HUES48 (cell line): ENCODE results near the gene DHX57.
"Not testable (repeated sequence)": the region's sequence is repeated elsewhere in the genome, so short reads cannot be mapped to it uniquely, and the experiment has no call there.

Source experiments
- H3K27ac ChIP-seq: one replicate; pipeline ENCODE4 v1.7.0; 2013; ENCODE audit warnings: low read depth, low read length, inconsistent platforms
- H3K27me3 ChIP-seq: 2 replicates; pipeline ENCODE4 v1.6.1; 2013; ENCODE audit warnings: mild to moderate bottlenecking, low read length; ENCODE audit not compliant: control insufficient read depth, insufficient read depth
- H3K36me3 ChIP-seq: 2 replicates; pipeline ENCODE4 v1.6.1; 2013; ENCODE audit warnings: low read length; ENCODE audit not compliant: control insufficient read depth, insufficient read depth
- H3K4me1 ChIP-seq: 2 replicates; pipeline ENCODE4 v1.6.1; 2013; ENCODE audit warnings: mild to moderate bottlenecking, low read length; ENCODE audit not compliant: control insufficient read depth, insufficient read depth
- H3K4me3 ChIP-seq: 2 replicates; pipeline ENCODE4 v1.5.1; 2013; ENCODE audit warnings: mild to moderate bottlenecking, low read depth, low read length
- H3K9ac ChIP-seq: 2 replicates; pipeline ENCODE4 v1.6.1; 2013; ENCODE audit warnings: mild to moderate bottlenecking, low read depth, low read length, moderate library complexity
- H3K9me3 ChIP-seq: 2 replicates; pipeline ENCODE4 v1.6.1; 2013; ENCODE audit warnings: low read length; ENCODE audit not compliant: control insufficient read depth, insufficient read depth

Gene DHX57

GRCh38 chr2:38828460-38828859, 47.3 kb downstream of the DHX57 start:
- Histone ChIP-seq H3K27me3 (no peaks in the 10 kb centered on the region), H3K4me3 (no peak overlapping the region), H3K4me1 (0 out of 2 replicates have a peak, but pooled peaks cover 3% of the 10 kb centered on the region), H3K36me3 (peaks cover 35% of the 10 kb centered on the region), H3K9ac (no peak overlapping the region), H3K27ac (no peak overlapping the region), H3K9me3 (no peaks in the 10 kb centered on the region)

GRCh38 chr2:38827539-38828145, 48.1 kb downstream of the DHX57 start:
- not testable (repeated sequence) for H3K9ac ChIP-seq
- peaks cover 41% of the 10 kb centered on the region for H3K36me3 ChIP-seq

GRCh38 chr2:38825956-38826355, 49.8 kb downstream of the DHX57 start:
- Histone ChIP-seq H3K4me3 (no peak overlapping the region), H3K36me3 (peaks cover 44% of the 10 kb centered on the region), H3K4me1 (0 out of 2 replicates have a peak, but pooled peaks cover 3% of the 10 kb centered on the region), H3K27ac (no peak overlapping the region), H3K27me3 (no peaks in the 10 kb centered on the region), H3K9ac (no peak overlapping the region), H3K9me3 (no peaks in the 10 kb centered on the region)

More at GRCh38 chr2:38827539-38828145, 48.1 kb downstream of the DHX57 start:
- not testable (repeated sequence) for H3K9me3 ChIP-seq, H3K27me3 ChIP-seq, H3K4me1 ChIP-seq, H3K4me3 ChIP-seq
- peak overlapping the region; percentile 47 for H3K27ac ChIP-seq

- Histone ChIP-seq H3K9me3 (no peaks in the 10 kb centered on the region), H3K9ac (no peak overlapping the region), H3K36me3 (peaks cover 44% of the 10 kb centered on the region), H3K27ac (no peak overlapping the region), H3K4me3 (no peak overlapping the region), H3K27me3 (no peaks in the 10 kb centered on the region), H3K4me1 (0 out of 2 replicates have a peak, but pooled peaks cover 3% of the 10 kb centered on the region)
Observed at GRCh38 chr2:38824906-38825305, 50.8 kb downstream of the DHX57 start.

- Histone ChIP-seq H3K9me3 (no peaks in the 10 kb centered on the region), H3K4me3 (no peak overlapping the region), H3K36me3 (peaks cover 54% of the 10 kb centered on the region), H3K4me1 (0 out of 2 replicates have a peak, but pooled peaks cover 3% of the 10 kb centered on the region), H3K27ac (no peak overlapping the region), H3K27me3 (no peaks in the 10 kb centered on the region), H3K9ac (no peak overlapping the region)
Observed at GRCh38 chr2:38823386-38823785, 52.3 kb downstream of the DHX57 start.

- Histone ChIP-seq H3K4me3 (no peak overlapping the region), H3K4me1 (no peaks in the 10 kb centered on the region), H3K9ac (no peak overlapping the region), H3K9me3 (no peaks in the 10 kb centered on the region), H3K27me3 (no peaks in the 10 kb centered on the region), H3K27ac (no peak overlapping the region), H3K36me3 (peaks cover 51% of the 10 kb centered on the region)
Observed at GRCh38 chr2:38818565-38818964, 57.2 kb downstream of the DHX57 start.

- Histone ChIP-seq H3K4me3 (no peak overlapping the region), H3K27ac (no peak overlapping the region), H3K9me3 (no peaks in the 10 kb centered on the region), H3K4me1 (no peaks in the 10 kb centered on the region), H3K9ac (no peak overlapping the region), H3K36me3 (peaks cover 56% of the 10 kb centered on the region), H3K27me3 (no peaks in the 10 kb centered on the region)
Observed at GRCh38 chr2:38815936-38816335, 59.8 kb downstream of the DHX57 start.

GRCh38 chr2:38810488-38810887, 65.2 kb downstream of the DHX57 start:
- no peaks in the 10 kb centered on the region for H3K4me1 ChIP-seq
- peaks cover 48% of the 10 kb centered on the region for H3K36me3 ChIP-seq

GRCh38 chr2:38808677-38809076, 67.1 kb downstream of the DHX57 start:
- no peak overlapping the region for H3K27ac ChIP-seq
- H3K4me1 ChIP-seq, result no peaks in the 10 kb centered on the region
- no peaks in the 10 kb centered on the region for H3K9me3 ChIP-seq
- no peak overlapping the region for H3K9ac ChIP-seq
- no peak overlapping the region for H3K4me3 ChIP-seq
- peaks cover 43% of the 10 kb centered on the region for H3K36me3 ChIP-seq
- H3K27me3 ChIP-seq, result no peaks in the 10 kb centered on the region

More at GRCh38 chr2:38810488-38810887, 65.2 kb downstream of the DHX57 start:
- Histone ChIP-seq H3K27ac (no peak overlapping the region), H3K4me3 (no peak overlapping the region), H3K9ac (no peak overlapping the region), H3K27me3 (no peaks in the 10 kb centered on the region), H3K9me3 (no peaks in the 10 kb centered on the region)

- Histone ChIP-seq H3K4me3 (no peak overlapping the region), H3K36me3 (peaks cover 39% of the 10 kb centered on the region), H3K4me1 (no peaks in the 10 kb centered on the region), H3K9ac (no peak overlapping the region), H3K27ac (no peak overlapping the region), H3K27me3 (no peaks in the 10 kb centered on the region), H3K9me3 (no peaks in the 10 kb centered on the region)
Observed at GRCh38 chr2:38806733-38807059, 69.0 kb downstream of the DHX57 start.

GRCh38 chr2:38806015-38806732, 69.6 kb downstream of the DHX57 start:
- H3K36me3 ChIP-seq, result peaks cover 34% of the 10 kb centered on the region
- H3K9ac ChIP-seq, result no peak overlapping the region
- H3K27ac ChIP-seq, result no peak overlapping the region
- H3K9me3 ChIP-seq, result no peaks in the 10 kb centered on the region
- H3K4me1 ChIP-seq, result no peaks in the 10 kb centered on the region
- no peaks in the 10 kb centered on the region for H3K27me3 ChIP-seq
- no peak overlapping the region for H3K4me3 ChIP-seq
